ENCODE measurements around the gene TTK.
"Not testable (repeated sequence)": the region's sequence is repeated elsewhere in the genome, so short reads cannot be mapped to it uniquely, and the experiment has no call there.

TTK gene

GRCh38 chr6:80070431-80070830, 66.0 kb downstream of the TTK start:
- H3K27ac Mint-ChIP-seq, H3K4me1 Mint-ChIP-seq, H3K36me3 Mint-ChIP-seq, DNase-seq, H3K9me3 Mint-ChIP-seq, CTCF ChIA-PET, H3K4me3 Mint-ChIP-seq: not testable (repeated sequence)
- peaks cover 13% of the 10 kb centered on the region for H3K27me3 Mint-ChIP-seq

- Mint-ChIP-seq H3K27me3 (peaks cover 18% of the 10 kb centered on the region), H3K36me3 (no peaks in the 10 kb centered on the region), H3K27ac (no peak overlapping the region), H3K9me3 (no peaks in the 10 kb centered on the region), H3K4me3 (no peak overlapping the region), H3K4me1 (no peaks in the 10 kb centered on the region)
- CTCF ChIA-PET: no interaction called here
- no peak for DNase-seq
Observed at GRCh38 chr6:80077067-80077466, 72.6 kb downstream of the TTK start.

DNA sequence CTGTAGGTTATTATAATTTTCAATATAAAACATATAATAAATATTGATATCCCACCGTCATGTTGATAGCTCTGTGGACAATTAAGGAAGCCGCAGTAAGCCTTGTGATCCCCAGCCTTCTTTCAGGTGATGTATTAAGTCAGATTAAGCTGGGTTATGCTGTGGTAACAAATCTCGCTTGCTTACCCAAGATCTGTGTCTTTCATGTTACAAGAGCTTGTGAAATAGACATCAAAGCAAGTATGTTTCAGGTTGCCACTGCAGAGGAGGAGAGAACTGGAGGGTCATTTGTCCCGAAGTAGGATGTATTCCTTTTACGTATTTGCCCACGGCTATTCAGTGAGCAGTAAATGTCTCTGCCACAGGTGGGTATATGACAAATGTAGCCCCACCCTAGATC, 84.2 kb downstream of the TTK start:
- H3K4me1 Mint-ChIP-seq: no peaks in the 10 kb centered on the region
- CTCF ChIA-PET: no interaction called here

DNA sequence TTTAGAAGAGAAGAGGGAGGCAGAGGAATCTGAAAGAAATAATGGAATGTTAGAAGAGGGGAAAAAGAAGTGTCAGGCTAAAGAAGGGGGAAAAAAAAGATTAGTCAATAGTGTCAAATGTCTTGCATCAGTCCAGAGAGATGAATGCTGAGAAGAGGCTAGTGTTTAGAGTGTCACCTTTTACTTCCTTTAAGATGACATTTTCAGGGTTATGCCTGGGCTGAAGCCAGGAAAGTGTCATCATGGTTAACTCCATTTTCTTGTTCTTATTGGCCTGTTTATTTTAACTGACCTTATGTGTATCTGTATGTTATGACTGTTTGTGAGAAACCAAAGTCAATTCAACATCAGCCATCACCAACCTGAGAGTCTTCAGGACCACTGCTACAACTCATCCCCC, 87.1 kb downstream of the TTK start:
- peaks cover 2% of the 10 kb centered on the region for H3K9me3 Mint-ChIP-seq
- no peak for DNase-seq
- H3K4me1 Mint-ChIP-seq: peaks cover 8% of the 10 kb centered on the region
- H3K27me3 Mint-ChIP-seq: peaks cover 15% of the 10 kb centered on the region
- H3K27ac Mint-ChIP-seq: no peak overlapping the region
- H3K36me3 Mint-ChIP-seq: peaks cover 2% of the 10 kb centered on the region
- CTCF ChIA-PET: interaction anchor here (1.0 to 3.9 kb wide), 2 partner anchors 63 to 142 kb away, joined by 3 to 45 read pairs; no protein-coding TSS in a partner anchor
- H3K4me3 Mint-ChIP-seq: no peak overlapping the region

More for the DNA sequence above, 84.2 kb downstream of the TTK start:
- no peaks in the 10 kb centered on the region for H3K36me3 Mint-ChIP-seq
- peaks cover 15% of the 10 kb centered on the region for H3K27me3 Mint-ChIP-seq
- H3K4me3 Mint-ChIP-seq: no peak overlapping the region
- no peaks in the 10 kb centered on the region for H3K9me3 Mint-ChIP-seq
- no peak for DNase-seq
- H3K27ac Mint-ChIP-seq: no peak overlapping the region

All from activated naive CD4-positive, alpha-beta T cell treated with anti-CD3 and anti-CD28 coated beads, Interleukin-2, amount 10 ng/mL, durations not matched to agents 7 days and 5 days (primary cell).